Right lobe of liver (tissue), 4 donors: ENCODE data around the gene RUNDC3A.

Experiments
- POLR2A ChIP-seq: fragments of 450-650 bp; IDR thresholded peaks from one replicate; pipeline ENCODE4 v1.6.1; 2017; ENCODE audit warnings: antibody characterized with exemption, mild to moderate bottlenecking
- TF ChIP-seq, protein P1 (sequence below), 4 donors: fragments of 200-600 bp in 3 of 4; fragments of 450-650 bp in 1 of 4; IDR thresholded peaks; one replicate each; pipeline versions ENCODE4 v1.5.1 to v1.8.0; 2016 to 2022; ENCODE audit warnings: antibody characterized with exemption in 4 of 4, mild to moderate bottlenecking in 2 of 4
- donor health status: DM: no; HTN: no; CAD: no.
- donor health status: DM: no; HTN: no; CAD: no.
- donor health status: DM: no; HTN: yes; CAD: no.

DNA sequence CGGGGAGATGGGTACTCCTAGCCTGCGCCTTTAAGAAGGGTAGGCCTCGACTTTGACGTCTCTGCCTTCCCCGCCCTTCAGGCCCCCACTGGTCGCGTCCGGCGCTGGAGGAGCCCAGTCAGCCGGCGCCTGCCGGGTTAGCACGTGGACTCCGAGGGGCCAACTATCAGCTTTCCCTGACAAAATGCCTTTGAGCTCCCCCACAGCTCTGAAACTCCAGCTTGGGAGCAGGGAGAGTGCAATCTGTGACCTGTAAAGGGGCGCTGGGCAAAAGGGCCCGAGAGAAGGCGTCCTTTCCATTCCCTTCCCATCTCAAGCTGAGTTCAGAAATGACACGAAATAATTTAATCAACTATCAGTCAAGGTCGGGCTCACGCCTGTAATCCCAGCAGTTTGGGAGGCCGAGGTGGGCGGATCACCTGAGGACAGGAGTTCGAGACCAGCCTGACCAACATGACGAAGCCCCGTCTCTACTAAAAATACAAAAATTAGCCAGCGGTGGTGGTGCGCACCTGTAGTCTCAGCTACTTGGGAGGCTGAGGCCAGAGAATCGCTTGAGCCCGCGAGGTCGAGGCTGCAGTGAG, 18.6 kb downstream of the RUNDC3A start:
- TF ChIP-seq POLR2A, result no peak
- TF ChIP-seq, protein P1, sequence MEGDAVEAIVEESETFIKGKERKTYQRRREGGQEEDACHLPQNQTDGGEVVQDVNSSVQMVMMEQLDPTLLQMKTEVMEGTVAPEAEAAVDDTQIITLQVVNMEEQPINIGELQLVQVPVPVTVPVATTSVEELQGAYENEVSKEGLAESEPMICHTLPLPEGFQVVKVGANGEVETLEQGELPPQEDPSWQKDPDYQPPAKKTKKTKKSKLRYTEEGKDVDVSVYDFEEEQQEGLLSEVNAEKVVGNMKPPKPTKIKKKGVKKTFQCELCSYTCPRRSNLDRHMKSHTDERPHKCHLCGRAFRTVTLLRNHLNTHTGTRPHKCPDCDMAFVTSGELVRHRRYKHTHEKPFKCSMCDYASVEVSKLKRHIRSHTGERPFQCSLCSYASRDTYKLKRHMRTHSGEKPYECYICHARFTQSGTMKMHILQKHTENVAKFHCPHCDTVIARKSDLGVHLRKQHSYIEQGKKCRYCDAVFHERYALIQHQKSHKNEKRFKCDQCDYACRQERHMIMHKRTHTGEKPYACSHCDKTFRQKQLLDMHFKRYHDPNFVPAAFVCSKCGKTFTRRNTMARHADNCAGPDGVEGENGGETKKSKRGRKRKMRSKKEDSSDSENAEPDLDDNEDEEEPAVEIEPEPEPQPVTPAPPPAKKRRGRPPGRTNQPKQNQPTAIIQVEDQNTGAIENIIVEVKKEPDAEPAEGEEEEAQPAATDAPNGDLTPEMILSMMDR (IDR thresholded peaks at IDR 0.05), result no peak
